Neural crest cell (in vitro differentiated cells): ENCODE results near the gene SF1. TPM values are rescaled to one million over a fixed set of nuclear protein-coding genes. Genes with fewer than 3 reads are reported as not detected.

Experiments
- DNase-seq: peaks from one replicate; pipeline ENCODE4 v3.0.0; 2021; ENCODE audit warnings: low read depth, mixed read lengths, low spot score
- H3K27ac Mint-ChIP-seq: one replicate; pipeline ENCODE4 v1.8.0; 2021; ENCODE audit warnings: mild to moderate bottlenecking, mixed read lengths; ENCODE audit not compliant: unreplicated experiment
- H3K27me3 Mint-ChIP-seq: 2 replicates; pipeline ENCODE4 v1.8.0; 2021; ENCODE audit warnings: low read depth, mild to moderate bottlenecking, mixed read lengths
- H3K36me3 Mint-ChIP-seq: 2 replicates; pipeline ENCODE4 v1.8.0; 2021; ENCODE audit warnings: low read depth, mild to moderate bottlenecking, mixed read lengths
- H3K4me1 Mint-ChIP-seq: 2 replicates; pipeline ENCODE4 v1.8.0; 2021; ENCODE audit warnings: mixed read lengths
- H3K4me3 Mint-ChIP-seq: one replicate; pipeline ENCODE4 v1.8.0; 2021; ENCODE audit warnings: mild to moderate bottlenecking, mixed read lengths
- H3K9me3 Mint-ChIP-seq: 2 replicates; pipeline ENCODE4 v1.8.0; 2021; ENCODE audit warnings: mixed read lengths
- total RNA-seq: library from RNA; stranded (reverse); gene quantifications from 2 replicates; pipeline ENCODE4 v1.2.1, GENCODE V29; 2021
- TF ChIP-seq, protein P1 (sequence below): fragments of 200-600 bp; sonication (generic); conservative IDR thresholded peaks from 2 replicates; pipeline ENCODE4 v1.5.0; 2021; ENCODE audit warnings: antibody characterized with exemption, mild to moderate bottlenecking

SF1 gene
- total RNA-seq, 1 donor from 2014 or later, result 592 TPM

DNA sequence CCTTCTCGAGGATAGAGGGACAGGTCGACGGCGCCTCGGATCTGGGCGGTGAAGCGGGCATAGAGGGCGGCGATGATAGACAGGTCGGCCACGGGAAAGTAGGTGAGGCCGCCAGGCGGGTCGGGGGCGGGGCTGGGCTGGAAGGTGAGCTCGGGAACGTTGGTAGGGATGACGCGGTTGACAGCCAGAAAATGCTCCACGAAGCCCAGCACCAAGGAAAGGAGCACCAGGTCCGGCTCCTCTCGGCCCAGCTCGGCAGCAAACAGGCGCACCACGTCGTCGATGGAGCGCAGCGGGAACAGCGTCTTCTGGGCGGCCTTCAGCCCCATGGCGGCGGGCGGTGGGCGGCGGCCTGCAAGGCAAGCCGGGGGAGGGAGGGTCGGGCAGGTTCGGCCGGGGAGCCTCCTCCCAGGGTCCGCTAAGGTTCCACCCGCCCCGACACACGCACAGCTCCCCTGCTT is 31.5 kb upstream of the SF1 start:
- no peak for DNase-seq
- H3K27ac Mint-ChIP-seq, result peak overlapping the region; percentile 67
- H3K4me3 Mint-ChIP-seq, result peak overlapping the region; percentile 99
- no peaks in the 10 kb centered on the region for H3K9me3 Mint-ChIP-seq
- H3K4me1 Mint-ChIP-seq, result peaks cover 20% of the 10 kb centered on the region
- H3K36me3 Mint-ChIP-seq, result peaks cover 3% of the 10 kb centered on the region
- TF ChIP-seq, protein P1, sequence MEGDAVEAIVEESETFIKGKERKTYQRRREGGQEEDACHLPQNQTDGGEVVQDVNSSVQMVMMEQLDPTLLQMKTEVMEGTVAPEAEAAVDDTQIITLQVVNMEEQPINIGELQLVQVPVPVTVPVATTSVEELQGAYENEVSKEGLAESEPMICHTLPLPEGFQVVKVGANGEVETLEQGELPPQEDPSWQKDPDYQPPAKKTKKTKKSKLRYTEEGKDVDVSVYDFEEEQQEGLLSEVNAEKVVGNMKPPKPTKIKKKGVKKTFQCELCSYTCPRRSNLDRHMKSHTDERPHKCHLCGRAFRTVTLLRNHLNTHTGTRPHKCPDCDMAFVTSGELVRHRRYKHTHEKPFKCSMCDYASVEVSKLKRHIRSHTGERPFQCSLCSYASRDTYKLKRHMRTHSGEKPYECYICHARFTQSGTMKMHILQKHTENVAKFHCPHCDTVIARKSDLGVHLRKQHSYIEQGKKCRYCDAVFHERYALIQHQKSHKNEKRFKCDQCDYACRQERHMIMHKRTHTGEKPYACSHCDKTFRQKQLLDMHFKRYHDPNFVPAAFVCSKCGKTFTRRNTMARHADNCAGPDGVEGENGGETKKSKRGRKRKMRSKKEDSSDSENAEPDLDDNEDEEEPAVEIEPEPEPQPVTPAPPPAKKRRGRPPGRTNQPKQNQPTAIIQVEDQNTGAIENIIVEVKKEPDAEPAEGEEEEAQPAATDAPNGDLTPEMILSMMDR, result no peak
- H3K27me3 Mint-ChIP-seq, result no peaks in the 10 kb centered on the region

DNA sequence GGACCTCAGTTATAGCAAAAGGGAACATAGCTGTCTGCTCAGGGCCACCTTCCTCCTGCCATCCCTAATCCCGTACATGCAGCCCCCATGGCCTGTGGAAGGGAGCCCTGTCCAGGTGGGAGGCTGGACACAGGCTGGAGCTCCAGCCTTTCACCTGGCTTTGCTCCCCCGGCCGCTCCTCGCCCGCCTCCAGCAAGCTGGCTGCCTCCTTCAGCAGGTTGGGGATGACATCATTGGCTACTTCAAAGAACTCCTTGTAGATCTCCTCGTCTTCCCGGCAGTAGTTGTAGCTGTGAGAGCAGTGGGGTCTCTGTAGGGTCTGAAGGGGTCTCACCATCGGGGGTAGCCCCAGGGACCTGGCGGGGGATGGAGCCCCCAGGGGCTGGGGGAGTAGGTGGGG is 27.1 kb upstream of the SF1 start:
- H3K9me3 Mint-ChIP-seq, result no peaks in the 10 kb centered on the region
- H3K27ac Mint-ChIP-seq, result no peak overlapping the region
- no peak for DNase-seq
- H3K4me3 Mint-ChIP-seq, result peak overlapping the region; percentile 69
- peaks cover 25% of the 10 kb centered on the region for H3K4me1 Mint-ChIP-seq
- peaks cover 3% of the 10 kb centered on the region for H3K36me3 Mint-ChIP-seq
- no peaks in the 10 kb centered on the region for H3K27me3 Mint-ChIP-seq
- TF ChIP-seq, protein P1, result no peak

DNA sequence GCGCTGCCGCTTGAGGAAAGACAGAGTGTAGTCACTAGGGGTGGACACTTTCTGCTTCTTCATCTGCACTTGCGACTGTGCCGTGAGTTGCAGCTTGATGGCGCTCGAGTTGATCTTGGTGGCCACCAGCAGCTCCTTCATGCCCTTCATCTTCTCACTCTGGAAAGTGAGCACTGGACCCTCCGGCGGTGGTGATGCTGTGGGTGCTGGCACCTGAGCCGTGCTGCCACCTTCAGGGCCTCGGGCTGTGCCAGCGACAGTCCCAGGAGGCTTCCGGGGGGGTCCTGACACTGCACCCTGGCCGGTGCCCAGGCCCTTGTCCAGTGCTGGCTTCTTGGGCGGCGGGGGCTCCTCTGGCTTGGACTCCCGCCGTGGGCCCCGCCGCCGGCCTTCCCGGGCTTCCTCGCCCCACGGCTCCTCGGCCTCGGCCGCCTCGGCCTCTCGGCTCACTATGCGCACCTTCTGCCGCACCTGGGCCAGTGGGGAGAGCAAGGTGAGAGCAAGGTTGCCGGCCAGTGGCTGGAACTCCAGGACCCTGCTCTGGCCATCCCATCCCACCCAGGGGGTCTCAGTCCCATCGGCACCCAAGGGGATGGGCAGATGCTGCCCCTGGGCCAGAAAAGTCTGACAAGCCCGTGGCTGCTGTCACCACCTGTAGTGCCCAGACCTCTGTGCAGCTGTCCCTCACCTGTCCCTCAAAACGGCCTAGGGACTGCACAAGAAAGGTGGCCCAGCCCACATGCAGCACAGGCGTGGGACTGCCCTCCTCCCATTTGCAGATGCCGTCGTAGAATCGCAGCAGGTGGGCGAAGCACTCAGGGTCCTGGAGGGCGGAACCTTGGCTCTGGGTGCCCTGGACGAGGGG is 26.2 kb upstream of the SF1 start:
- H3K36me3 Mint-ChIP-seq, result peaks cover 3% of the 10 kb centered on the region
- TF ChIP-seq, protein P1, result no peak
- H3K4me3 Mint-ChIP-seq, result peak overlapping the region; percentile 92
- no peak for DNase-seq
- H3K9me3 Mint-ChIP-seq, result no peaks in the 10 kb centered on the region
- H3K4me1 Mint-ChIP-seq, result peaks cover 19% of the 10 kb centered on the region
- no peak overlapping the region for H3K27ac Mint-ChIP-seq
- H3K27me3 Mint-ChIP-seq, result no peaks in the 10 kb centered on the region

DNA sequence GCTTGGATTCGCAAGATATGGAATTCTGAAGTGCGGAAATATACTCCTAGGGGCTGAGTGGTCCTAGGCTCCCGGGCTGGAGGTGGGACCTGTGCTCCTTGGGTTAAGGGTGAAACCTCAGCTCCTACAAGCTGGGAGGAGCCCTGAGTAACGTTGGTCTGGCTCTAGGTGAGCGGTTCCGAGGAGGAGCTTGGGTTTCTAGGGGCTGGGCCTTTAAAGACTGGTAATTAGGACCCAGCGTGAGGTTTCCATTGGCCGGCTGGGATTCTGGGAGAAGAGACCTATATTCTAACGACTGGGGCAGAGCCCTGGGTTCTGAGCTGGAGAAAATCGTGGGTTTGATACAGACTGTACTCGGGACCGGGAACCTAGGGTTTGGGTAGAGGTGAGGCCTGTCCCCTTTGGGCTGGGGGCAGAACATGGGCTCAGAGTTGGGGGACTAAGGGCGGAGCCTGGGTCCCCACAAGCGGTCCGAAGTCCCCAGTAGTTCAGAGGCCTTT is 25.6 kb upstream of the SF1 start:
- no peaks in the 10 kb centered on the region for H3K9me3 Mint-ChIP-seq
- peak overlapping the region; percentile 92 for H3K4me3 Mint-ChIP-seq
- no peaks in the 10 kb centered on the region for H3K27me3 Mint-ChIP-seq
- H3K27ac Mint-ChIP-seq, result peak overlapping the region; percentile 94
- no peak for DNase-seq
- peaks cover 14% of the 10 kb centered on the region for H3K4me1 Mint-ChIP-seq
- H3K36me3 Mint-ChIP-seq, result peaks cover 3% of the 10 kb centered on the region
- TF ChIP-seq, protein P1, result no peak

DNA sequence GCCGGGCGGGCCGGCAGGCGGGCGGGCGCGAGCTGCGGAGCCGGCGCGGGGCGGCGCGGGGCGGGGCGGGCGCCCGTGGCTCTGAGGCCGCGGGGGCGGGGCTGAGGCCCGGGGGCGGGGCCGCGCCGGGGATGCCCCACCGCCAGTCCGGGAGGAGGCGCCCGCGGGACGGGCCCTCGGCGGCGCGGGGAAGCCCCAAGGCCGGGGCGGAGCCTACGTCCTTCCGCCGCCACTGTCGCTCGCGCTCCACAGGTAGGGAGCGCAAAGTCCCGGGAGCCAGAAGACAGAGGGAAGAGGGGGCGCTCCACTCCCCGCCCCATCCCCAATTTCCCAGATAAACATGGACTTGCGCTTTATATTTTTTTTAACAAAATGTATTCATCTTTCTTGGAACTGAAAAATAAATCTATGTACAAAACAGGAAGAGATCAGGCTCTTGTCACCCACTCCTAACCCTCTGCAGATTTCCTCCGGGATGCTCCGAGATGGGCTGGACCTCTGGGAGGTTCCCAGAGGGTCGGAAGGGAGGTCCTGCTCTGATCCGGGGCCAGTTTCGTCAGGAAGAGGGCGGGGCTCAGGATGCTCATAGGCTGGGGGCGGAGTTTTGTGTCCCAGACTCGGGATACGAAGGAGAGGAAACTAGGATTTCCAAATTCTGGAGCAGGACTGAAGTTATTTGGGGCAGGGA is 25.0 kb upstream of the SF1 start, which contains the start of gene MAP4K2:
Gene MAP4K2, minus strand, starts transcription at position 57 of the 688 bp plus-strand sequence. CDS start 65 bp downstream, outside the sequence.
- H3K9me3 Mint-ChIP-seq, result no peaks in the 10 kb centered on the region
- no peaks in the 10 kb centered on the region for H3K27me3 Mint-ChIP-seq
- peaks cover 12% of the 10 kb centered on the region for H3K4me1 Mint-ChIP-seq
- peak; percentile 75 for DNase-seq
- peak within 1 kb of the TSS; percentile 94 for H3K27ac Mint-ChIP-seq
- TF ChIP-seq, protein P1, result peak; percentile 43
- peak within 1 kb of the TSS; percentile 92 for H3K4me3 Mint-ChIP-seq
- H3K36me3 Mint-ChIP-seq, result peaks cover 2% of the 10 kb centered on the region
